AG09309 (cell line): ENCODE results near the gene HAND1.

ENCODE experiments used
- DNase-seq: peaks from one replicate; pipeline ENCODE4 v3.0.0-alpha.2; 2010; ENCODE audit warnings: low read depth
- H3K4me3 ChIP-seq: 2 replicates; pipeline ENCODE4 v1.5.1; 2011; ENCODE audit warnings: mild to moderate bottlenecking, low read depth, low read length, moderate library complexity; ENCODE audit not compliant: control insufficient read depth
- CTCF ChIP-seq: IDR thresholded peaks from 2 replicates; pipeline ENCODE4 v1.5.1; 2011; ENCODE audit warnings: mild to moderate bottlenecking, low read depth, low read length, inconsistent platforms; ENCODE audit not compliant: insufficient read depth, control insufficient read depth; ENCODE audit errors: missing control alignments

Gene HAND1

GRCh38 chr5:154428208-154428607, 49.8 kb downstream of the HAND1 start:
- no peak for TF ChIP-seq CTCF
- no peak overlapping the region for H3K4me3 ChIP-seq
- no peak for DNase-seq
